ENCODE data around the gene TPP2. TPM values are rescaled to one million over a fixed set of nuclear protein-coding genes. Genes with fewer than 3 reads are reported as not detected.
A peak's percentile ranks its signal among the peaks of the same experiment; 100 is the strongest.

TPP2 gene
- total RNA-seq, 4 donors from 2014 or later = 24.5 to 32.2 (median 26.8) TPM

DNA sequence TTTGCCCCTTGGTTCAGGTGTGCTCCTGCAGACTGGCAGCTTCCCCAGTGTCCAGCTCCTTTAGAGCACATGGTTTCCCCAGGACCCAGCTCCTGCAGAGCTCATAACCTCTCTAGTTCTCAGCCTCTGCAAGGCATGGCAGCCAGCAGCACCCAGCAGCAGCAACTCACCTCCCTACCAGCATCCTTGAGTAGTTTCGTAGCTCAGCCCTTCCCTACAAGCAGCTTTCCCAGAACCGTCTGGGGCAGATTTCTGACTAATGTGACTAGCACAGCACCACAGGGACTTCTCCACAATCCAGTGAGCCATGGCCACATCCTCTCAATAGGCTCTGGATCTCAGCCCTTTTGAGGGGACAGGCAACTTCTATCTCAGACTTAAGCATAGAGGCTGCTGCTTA is 112.2 kb downstream of the TPP2 start:
- intact Hi-C loops (cut with DNase I; ENCODE audit: low total_unique reads) = no loop called here
- no peak for TF ChIP-seq POLR2A (IDR thresholded peaks at IDR 0.05)
- TF ChIP-seq, protein P1, sequence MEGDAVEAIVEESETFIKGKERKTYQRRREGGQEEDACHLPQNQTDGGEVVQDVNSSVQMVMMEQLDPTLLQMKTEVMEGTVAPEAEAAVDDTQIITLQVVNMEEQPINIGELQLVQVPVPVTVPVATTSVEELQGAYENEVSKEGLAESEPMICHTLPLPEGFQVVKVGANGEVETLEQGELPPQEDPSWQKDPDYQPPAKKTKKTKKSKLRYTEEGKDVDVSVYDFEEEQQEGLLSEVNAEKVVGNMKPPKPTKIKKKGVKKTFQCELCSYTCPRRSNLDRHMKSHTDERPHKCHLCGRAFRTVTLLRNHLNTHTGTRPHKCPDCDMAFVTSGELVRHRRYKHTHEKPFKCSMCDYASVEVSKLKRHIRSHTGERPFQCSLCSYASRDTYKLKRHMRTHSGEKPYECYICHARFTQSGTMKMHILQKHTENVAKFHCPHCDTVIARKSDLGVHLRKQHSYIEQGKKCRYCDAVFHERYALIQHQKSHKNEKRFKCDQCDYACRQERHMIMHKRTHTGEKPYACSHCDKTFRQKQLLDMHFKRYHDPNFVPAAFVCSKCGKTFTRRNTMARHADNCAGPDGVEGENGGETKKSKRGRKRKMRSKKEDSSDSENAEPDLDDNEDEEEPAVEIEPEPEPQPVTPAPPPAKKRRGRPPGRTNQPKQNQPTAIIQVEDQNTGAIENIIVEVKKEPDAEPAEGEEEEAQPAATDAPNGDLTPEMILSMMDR (IDR thresholded peaks at IDR 0.05) = no peak

DNA sequence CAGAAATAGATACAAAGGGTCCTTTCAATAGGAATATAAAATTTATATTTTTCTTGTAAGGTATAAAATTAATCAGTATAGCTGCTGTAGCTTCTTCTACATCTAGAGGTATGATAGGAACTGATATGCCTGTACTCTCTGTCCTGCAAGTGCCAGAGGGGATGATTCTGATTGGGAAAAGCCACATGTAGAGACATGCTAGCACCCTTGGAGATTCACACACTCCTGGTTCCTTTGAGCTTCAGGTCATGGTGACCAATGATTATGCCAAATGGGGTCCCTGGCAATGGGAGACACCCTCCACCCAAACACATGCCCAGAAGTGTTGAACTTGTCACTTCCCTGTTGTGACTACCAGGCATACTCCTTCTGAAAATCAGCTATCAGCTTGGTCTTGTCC is 112.8 kb downstream of the TPP2 start:
- intact Hi-C loops (cut with DNase I; ENCODE audit: low total_unique reads) = no loop called here
- no peak for DNase-seq (ENCODE audit: low spot score in 2 of 2)
- H3K4me3 ChIP-seq (ENCODE audit: low read depth, poor library complexity, severe bottlenecking) = no peak overlapping the region
- TF ChIP-seq, protein P1 (IDR thresholded peaks at IDR 0.05) = no peak

More for the DNA sequence above, 112.2 kb downstream of the TPP2 start:
- WGBS, 2 donors = 97% methylated on average over 2 of the region's 2 CpGs
- no peak for DNase-seq (ENCODE audit: low spot score in 2 of 2)
- no peak overlapping the region for H3K4me3 ChIP-seq (ENCODE audit: low read depth, poor library complexity, severe bottlenecking)

DNA sequence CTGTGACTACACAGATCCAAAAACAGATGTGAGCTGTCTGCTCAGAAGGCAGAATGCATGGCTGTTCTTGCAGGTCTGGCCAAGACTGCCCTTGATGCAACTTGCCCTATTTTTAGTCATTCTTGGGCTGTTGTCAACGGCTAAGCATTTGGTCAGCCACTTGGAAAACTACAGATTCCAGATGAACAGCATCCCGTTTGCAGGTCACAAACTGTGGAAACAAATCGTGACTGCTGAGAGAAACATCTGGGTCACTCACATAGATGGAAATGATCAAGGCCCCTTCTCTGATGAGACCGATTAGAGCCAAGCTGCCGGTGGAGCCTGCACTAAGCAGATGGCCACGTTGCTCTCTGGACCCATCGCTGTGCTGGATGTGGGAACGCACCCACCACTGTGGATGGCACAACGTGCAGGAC is 113.5 kb downstream of the TPP2 start:
- TF ChIP-seq, protein P1 (IDR thresholded peaks at IDR 0.05) = no peak
- no peak for TF ChIP-seq POLR2A (IDR thresholded peaks at IDR 0.05)
- peak in 1 of 2 donors; percentile 37 for DNase-seq (ENCODE audit: low spot score in 2 of 2)
- H3K4me3 ChIP-seq (ENCODE audit: low read depth, poor library complexity, severe bottlenecking) = no peak overlapping the region
- WGBS, 2 donors = 68 to 75% methylated on average over 9 of the region's 9 CpGs
- intact Hi-C loops (cut with DNase I; ENCODE audit: low total_unique reads) = no loop called here

DNA sequence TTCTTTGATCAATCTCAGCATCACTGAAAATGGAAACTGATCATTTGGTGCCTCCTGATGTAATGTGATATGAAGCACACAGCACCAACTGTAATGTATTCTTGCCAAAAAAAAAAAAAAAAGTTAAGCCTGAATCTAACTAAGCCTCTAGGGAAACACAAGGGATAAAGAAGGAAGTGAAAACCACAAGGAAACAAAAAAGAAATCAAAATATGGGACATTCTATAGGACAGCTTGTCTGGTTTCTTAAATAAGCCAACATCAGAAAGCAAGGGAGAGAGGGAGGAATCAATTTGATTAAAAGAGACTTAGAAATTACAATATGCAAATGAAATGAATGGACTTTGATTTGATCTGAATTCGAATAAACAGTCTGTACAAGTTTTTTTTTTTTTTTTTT is 118.7 kb downstream of the TPP2 start:
- intact Hi-C loops (cut with DNase I; ENCODE audit: low total_unique reads) = no loop called here
- no peak for DNase-seq (ENCODE audit: low spot score in 2 of 2)
- H3K4me3 ChIP-seq (ENCODE audit: low read depth, poor library complexity, severe bottlenecking) = no peak overlapping the region
- WGBS, 2 donors = 61 to 67% methylated on average over 1 of the region's 1 CpG
- TF ChIP-seq POLR2A (IDR thresholded peaks at IDR 0.05) = no peak

DNA sequence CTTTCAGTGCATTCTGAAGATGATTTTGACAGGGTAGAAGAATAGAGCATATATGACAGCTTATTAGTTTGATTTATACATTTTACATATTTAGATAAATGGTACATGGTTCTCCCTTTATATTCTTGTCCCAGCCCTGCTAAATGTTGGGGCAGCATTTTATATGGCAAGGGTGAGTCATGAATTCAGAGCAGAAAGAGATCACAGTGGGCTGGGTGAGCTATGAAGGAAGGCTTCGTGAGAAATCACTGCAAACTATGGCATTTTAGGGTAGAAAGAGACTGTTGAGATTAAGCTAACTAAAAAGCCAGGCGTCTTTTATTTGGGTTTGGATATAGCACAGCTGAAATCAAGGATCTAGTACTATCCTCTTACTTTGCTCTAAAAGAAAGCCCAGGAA is 122.0 kb downstream of the TPP2 start:
- no peak for DNase-seq (ENCODE audit: low spot score in 2 of 2)
- WGBS, 2 donors = 73 to 75% methylated on average over 2 of the region's 2 CpGs
- intact Hi-C loops (cut with DNase I; ENCODE audit: low total_unique reads) = no loop called here
- TF ChIP-seq, protein P1 (IDR thresholded peaks at IDR 0.05) = no peak
- TF ChIP-seq POLR2A (IDR thresholded peaks at IDR 0.05) = no peak
- H3K4me3 ChIP-seq (ENCODE audit: low read depth, poor library complexity, severe bottlenecking) = no peak overlapping the region

DNA sequence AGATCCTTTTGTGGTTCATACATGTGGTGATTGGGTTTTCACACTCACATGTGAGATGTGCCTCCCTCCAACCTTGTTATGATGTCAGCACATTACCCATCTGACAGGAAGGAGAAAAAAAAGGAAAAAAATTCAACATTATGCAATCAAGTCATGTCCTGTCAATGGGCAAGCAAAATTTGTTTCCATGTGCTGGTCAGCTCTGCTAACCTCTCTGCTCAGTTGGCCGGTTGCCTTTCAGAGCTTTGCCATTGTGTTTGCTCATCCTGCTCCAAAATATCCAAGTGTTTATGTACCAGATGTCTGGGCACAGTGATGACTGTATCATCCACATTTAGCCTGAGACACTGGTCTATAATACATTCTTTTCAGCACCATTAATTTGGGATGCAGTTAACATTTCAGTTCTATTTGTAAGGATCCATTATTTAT is 125.0 kb downstream of the TPP2 start:
- DNase-seq (ENCODE audit: low spot score in 2 of 2) = no peak
- intact Hi-C loops (cut with DNase I; ENCODE audit: low total_unique reads) = no loop called here
- H3K4me3 ChIP-seq (ENCODE audit: low read depth, poor library complexity, severe bottlenecking) = no peak overlapping the region
- no peak for TF ChIP-seq POLR2A (IDR thresholded peaks at IDR 0.05)
- TF ChIP-seq, protein P1 (IDR thresholded peaks at IDR 0.05) = no peak
- WGBS, 2 donors = 36 to 79% methylated on average over 1 of the region's 1 CpG
